ENCODE results near the gene PNMT. TPM values are rescaled to one million over a fixed set of nuclear protein-coding genes. Genes with fewer than 3 reads are reported as not detected.

The PNMT gene
- total and polyA plus RNA-seq, 2 donors (not counting 3 experiments of a cell fraction or from before 2014, with no cell fraction given) = 0.11 TPM; not detected in 1

GRCh38 chr17:39666231-39666600 lies 2.0 kb upstream of the PNMT start:
- no peak overlapping the region for H3K4me2 ChIP-seq (ENCODE audit: insufficient read depth, low read length)
- no peaks in the 10 kb centered on the region for H3K36me3 ChIP-seq (ENCODE audit: control insufficient read depth in 2 of 2, extremely low read depth in 1 of 2, insufficient read depth in 2 of 2, low read length in 2 of 2)
- no peaks in the 10 kb centered on the region for H3K9me3 ChIP-seq (replicated peaks; ENCODE audit: control insufficient read depth, insufficient read depth, low read length)
- no peak overlapping the region for H3K4me3 ChIP-seq (replicated peaks in 1 of 3; ENCODE audit: insufficient read depth in 1 of 3, low read depth in 1 of 3, low read length in 3 of 3)
- POLR2A ChIA-PET = no interaction called here
- H4K20me1 ChIP-seq (replicated peaks; ENCODE audit: control insufficient read depth, extremely low read depth, insufficient read depth, low read length) = no peaks in the 10 kb centered on the region
- H3K27me3 ChIP-seq (ENCODE audit: control insufficient read depth in 2 of 2, insufficient read depth in 2 of 2, low read length in 2 of 2) = peaks cover 6 to 10% of the 10 kb centered on the region in 2 experiments
- intact Hi-C loops (cut with micrococcal nuclease) (no loop called here), dilution Hi-C loops (cut with MboI; ENCODE audit: extremely low pct_ligation_motif_present, low sequenced_read_pairs) (no loop called here)
- BruUV-seq (replicated peaks) = no TSS peak
- no peak overlapping the region for H3K9ac ChIP-seq (replicated peaks; ENCODE audit: extremely low read depth, insufficient read depth, low read length)
- no peaks in the 10 kb centered on the region for H3K9me1 ChIP-seq (replicated peaks; ENCODE audit: control insufficient read depth, extremely low read depth, insufficient read depth, low read length)
- no peak overlapping the region for H3K27ac ChIP-seq (ENCODE audit: insufficient read depth, low read depth, low read length)
- H3K79me2 ChIP-seq (ENCODE audit: control insufficient read depth, insufficient read depth, low read length) = no peaks in the 10 kb centered on the region
- DNase-seq (ENCODE audit: low read depth, low spot score) (no peak), FAIRE-seq (no peak)
- no peak overlapping the region for H2AFZ ChIP-seq (ENCODE audit: low read depth, low read length)
- TF ChIP-seq FOS (IDR thresholded peaks at IDR 0.05; ENCODE audit: borderline replicate concordance, insufficient read depth, low read length) = no peak
- no peak for TF ChIP-seq EZH2 (IDR thresholded peaks at IDR 0.05; ENCODE audit: borderline replicate concordance, low read depth, low read length, severe bottlenecking)
- TF ChIP-seq MYC (IDR thresholded peaks at IDR 0.05; ENCODE audit: low read depth, low read length) = no peak
- TF ChIP-seq POLR2A (IDR thresholded peaks at IDR 0.05; ENCODE audit: low read depth, low read length) = no peak
- TF ChIP-seq POLR2AphosphoS5 (IDR thresholded peaks at IDR 0.05; ENCODE audit: insufficient read depth, low read depth, low read length) = no peak
- TF ChIP-seq GATA2 (IDR thresholded peaks at IDR 0.05; ENCODE audit: insufficient read depth, insufficient read length, low read depth, low read length) = no peak
- TF ChIP-seq, protein P1, sequence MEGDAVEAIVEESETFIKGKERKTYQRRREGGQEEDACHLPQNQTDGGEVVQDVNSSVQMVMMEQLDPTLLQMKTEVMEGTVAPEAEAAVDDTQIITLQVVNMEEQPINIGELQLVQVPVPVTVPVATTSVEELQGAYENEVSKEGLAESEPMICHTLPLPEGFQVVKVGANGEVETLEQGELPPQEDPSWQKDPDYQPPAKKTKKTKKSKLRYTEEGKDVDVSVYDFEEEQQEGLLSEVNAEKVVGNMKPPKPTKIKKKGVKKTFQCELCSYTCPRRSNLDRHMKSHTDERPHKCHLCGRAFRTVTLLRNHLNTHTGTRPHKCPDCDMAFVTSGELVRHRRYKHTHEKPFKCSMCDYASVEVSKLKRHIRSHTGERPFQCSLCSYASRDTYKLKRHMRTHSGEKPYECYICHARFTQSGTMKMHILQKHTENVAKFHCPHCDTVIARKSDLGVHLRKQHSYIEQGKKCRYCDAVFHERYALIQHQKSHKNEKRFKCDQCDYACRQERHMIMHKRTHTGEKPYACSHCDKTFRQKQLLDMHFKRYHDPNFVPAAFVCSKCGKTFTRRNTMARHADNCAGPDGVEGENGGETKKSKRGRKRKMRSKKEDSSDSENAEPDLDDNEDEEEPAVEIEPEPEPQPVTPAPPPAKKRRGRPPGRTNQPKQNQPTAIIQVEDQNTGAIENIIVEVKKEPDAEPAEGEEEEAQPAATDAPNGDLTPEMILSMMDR (IDR thresholded peaks at IDR 0.05; ENCODE audit: extremely low read depth in 1 of 2, insufficient read depth in 1 of 2, low read depth in 1 of 2, low read length in 2 of 2) = no peak
- no peak for TF ChIP-seq JUN (IDR thresholded peaks at IDR 0.05; ENCODE audit: borderline replicate concordance, insufficient read depth, insufficient read length, low read depth)
- no peak for TF ChIP-seq MAX (IDR thresholded peaks at IDR 0.05; ENCODE audit: insufficient read depth, insufficient read length)
- CTCF ChIA-PET = interaction anchor here (0.6 to 13.1 kb wide), 8 partner anchors 9 to 119 kb away, joined by 3 to 291 read pairs (median 6); no protein-coding TSS in a partner anchor
- H3K4me1 ChIP-seq (ENCODE audit: control insufficient read depth, extremely low read depth, insufficient read depth, low read length) = no peaks in the 10 kb centered on the region

Measured in endothelial cell of umbilical vein (primary cell).